Measurements from ENCODE around the gene KCNJ1.

Gene KCNJ1

GRCh38 chr11:128806506-128807261 lies 60.4 kb downstream of the KCNJ1 start:
- H3K4me3 ChIP-seq (ENCODE audit: low read length) = no peak overlapping the region
- DNase-seq (ENCODE audit: low read depth, low spot score) = no peak

DNA sequence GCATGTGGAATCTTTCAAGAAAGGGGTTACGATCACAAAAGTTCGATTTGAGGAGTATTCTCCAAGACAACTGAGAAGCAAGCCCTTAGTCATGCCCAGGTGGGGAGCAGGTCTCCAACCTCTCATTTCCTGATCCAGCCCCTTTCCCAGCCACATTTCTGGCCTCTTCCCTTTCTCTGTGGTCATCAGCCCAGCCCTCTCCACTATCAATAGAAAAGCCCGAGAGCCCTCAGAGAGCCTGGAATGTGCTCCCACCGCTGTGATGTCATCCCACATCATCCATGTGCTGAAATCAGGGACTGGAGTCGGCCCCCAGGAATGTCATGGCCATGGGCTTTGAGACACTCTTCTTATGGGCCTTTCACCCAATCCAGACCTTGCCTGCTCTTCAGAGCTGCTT lies 62.6 kb downstream of the KCNJ1 start:
- no peak for DNase-seq (ENCODE audit: low read depth, low spot score)
- no peak overlapping the region for H3K4me3 ChIP-seq (ENCODE audit: low read length)

GRCh38 chr11:128803449-128804245 lies 63.4 kb downstream of the KCNJ1 start:
- no peak overlapping the region for H3K4me3 ChIP-seq (ENCODE audit: low read length)
- DNase-seq (ENCODE audit: low read depth, low spot score) = no peak

DNA sequence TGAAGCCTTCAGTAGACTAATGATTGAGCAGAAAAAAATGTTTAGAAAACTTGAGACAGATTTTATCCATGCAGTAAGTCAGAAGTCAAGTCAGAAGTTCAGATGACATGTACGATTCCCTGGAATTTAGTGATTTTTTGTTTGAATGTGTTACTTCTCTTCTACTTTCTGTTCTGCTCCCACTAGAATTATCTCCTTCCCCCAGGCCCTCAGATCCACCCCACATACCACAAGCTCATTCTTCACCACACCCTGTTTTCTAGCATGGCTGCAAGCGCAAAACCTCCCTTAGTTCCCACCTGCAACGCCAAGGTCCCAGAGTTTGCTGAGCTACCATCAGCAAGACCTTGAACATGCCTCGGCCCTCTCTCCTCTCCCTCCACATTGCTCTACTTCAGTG lies 64.1 kb downstream of the KCNJ1 start:
- DNase-seq (ENCODE audit: low read depth, low spot score) = no peak
- no peak overlapping the region for H3K4me3 ChIP-seq (ENCODE audit: low read length)

- H3K4me3 ChIP-seq (ENCODE audit: low read length) = no peak overlapping the region
- no peak for DNase-seq (ENCODE audit: low read depth, low spot score)
Measured at GRCh38 chr11:128802358-128802981, 64.6 kb downstream of the KCNJ1 start.

DNA sequence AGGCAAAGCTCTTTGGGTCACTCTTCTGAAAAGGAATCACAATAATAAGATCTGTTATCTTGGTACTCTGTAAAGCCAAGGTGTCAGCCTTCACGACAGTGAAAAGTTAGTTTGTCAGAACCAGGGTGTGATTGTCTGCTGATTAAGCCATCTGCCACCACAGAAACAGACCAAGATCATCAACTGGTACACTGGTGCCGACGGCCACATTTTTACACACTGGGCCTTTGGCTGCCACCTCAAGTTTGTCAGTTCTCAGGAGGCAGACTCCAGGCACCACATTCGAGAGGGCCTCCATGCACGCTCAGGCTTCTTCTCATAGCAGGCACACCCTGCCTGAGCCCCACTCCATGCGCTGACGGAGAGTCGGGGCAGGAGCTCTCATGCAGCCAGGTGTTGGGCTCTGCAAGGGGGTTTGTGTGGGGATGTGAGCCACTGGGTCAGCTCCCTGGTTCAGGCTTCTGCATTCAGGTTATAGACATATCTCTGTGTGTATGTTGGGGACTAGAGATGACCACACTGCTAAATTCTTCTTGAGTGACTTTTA lies 66.2 kb downstream of the KCNJ1 start:
- no peak for DNase-seq (ENCODE audit: low read depth, low spot score)
- no peak overlapping the region for H3K4me3 ChIP-seq (ENCODE audit: low read length)

- no peak overlapping the region for H3K4me3 ChIP-seq (ENCODE audit: low read length)
- DNase-seq (ENCODE audit: low read depth, low spot score) = no peak
Measured at GRCh38 chr11:128796270-128796669, 70.8 kb downstream of the KCNJ1 start.

- no peak overlapping the region for H3K4me3 ChIP-seq (ENCODE audit: low read length)
- DNase-seq (ENCODE audit: low read depth, low spot score) = no peak
Measured at GRCh38 chr11:128790196-128790595, 76.9 kb downstream of the KCNJ1 start.

DNA sequence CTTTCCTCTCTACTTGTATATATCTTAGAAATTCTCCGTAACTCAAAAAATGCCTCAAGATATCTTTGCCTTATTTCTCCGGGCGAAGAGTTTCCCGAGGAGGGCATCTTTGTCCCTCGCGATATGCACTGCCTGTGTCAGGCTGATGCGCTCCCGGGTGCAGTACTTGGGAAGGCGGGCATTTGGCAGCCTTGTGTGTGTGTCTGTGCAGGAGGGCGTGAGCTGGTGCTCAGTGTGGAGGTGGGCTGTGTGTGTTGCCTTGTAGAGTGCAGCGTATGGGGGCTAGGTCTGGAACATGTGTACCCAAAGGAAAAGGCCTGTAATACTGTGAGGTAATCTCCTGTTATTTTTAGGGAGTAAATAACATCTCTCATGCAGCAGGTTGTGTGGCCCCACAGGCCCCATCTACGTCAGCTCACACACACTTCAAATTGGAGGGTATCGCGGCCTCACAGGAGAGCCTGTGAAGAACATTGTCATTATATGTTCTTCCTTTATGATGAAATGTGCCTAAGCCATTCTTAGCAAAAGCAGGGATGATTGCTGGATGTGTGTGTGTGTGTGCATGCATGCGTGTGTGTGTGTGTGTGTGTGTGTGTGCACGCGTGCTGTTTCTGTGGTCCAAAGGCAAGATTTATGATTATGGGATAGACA lies 77.5 kb downstream of the KCNJ1 start:
- H3K4me3 ChIP-seq (ENCODE audit: low read length) = no peak overlapping the region
- no peak for DNase-seq (ENCODE audit: low read depth, low spot score)
